ENCODE measurements around the gene CHKA.

CHKA gene

DNA sequence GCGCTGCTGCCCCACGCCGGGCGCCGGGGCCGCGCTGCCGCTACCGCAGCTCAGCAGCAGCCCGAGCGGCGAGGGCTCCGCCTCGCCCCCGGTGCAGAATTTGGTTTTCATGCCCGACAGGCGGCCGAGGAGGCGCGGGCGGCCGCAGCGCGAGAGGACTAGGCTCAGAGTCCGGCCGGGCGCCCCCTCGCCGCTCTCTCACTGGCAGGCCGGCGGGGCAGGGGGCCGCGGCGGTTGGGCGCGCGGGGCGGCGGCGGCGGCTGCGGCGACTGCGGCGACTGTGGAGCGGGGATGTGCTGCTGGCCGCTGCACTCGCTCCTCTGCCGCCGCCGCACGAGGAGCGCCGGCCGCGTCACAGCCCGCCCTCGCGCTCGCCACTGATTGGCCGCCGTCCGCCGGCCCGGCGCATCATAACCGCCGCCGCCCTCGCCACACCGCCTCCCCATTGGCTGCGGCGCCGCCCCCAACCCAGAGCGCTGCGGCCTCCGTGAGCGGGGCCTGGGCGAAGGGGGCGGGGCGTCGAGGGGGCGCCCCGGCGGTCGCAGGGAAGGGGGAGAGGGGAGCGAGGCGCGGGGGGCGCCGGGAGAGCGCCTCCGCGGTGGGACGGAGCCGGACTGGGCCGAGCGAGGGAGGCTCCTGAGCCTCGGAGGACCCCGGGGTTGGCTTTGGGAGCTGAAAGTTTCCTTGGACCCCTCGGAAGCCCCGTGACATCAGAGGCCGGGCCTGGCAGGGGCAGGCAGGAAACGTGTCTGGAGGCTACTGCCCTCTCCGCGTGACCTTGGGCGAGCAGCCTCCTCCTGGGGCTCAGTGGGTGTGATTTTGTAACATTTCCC is at the start of gene CHKA:
Gene CHKA, minus strand, starts transcription at position 322 of the 833 bp plus-strand sequence. Its CDS starts 211 bp downstream, at position 111.
- peak; percentile 93 for DNase-seq

DNA sequence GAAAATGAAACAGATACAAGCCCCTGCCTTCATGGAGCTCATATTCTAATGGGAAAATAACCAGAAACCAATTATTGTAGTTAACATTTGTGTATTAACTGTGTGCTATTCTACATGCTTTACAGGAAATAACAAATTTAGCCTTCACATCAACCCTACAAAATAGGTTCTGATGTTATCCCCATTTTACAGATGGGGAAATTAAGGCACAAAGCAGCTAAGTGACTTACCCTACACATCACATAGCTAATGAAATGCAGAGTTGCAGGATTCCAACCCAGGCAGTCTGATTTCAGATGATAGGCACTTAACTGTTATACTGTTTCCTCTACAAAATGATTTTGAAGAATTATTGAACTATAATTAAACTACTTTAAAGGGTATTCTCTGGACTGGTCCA is 48.3 kb upstream of the CHKA start:
- no peak for DNase-seq

DNA sequence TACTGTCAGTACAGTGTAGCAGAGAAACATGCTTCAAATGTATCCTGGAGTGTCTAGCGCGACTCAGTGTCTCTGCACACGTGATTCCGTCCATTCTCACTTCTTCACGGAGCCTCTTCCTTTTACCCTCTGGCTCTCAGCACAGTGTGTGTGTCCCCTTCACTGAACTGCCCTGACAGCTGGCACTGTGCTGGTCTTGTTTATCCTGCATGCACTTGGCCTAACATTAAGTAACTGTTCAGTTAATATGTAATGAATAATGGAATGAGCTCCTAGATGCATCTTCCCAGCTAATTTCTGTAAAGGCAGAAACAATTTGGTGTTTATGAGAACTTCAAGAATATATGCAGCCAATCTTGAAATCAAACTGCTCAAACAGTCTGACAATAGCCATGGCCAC is 47.5 kb upstream of the CHKA start:
- no peak for DNase-seq

DNA sequence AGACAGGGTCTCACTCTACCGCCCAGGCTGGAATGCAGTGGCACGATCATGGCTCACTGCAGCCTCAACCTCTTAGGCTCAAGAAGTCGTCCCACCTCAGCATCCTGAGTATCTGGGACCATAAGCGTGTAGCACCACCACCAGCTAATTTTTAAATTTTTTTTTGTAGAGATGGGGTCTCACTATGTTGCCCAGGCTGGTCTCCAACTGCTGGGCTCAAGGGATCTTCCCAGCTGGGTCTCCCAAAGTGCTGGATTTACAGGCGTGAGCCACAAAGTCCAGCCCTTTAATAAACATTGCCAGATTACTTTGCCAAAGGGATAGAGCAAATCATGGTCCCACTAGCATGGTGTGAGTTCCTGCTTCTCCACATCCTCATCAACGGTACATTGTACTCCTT is 46.3 kb upstream of the CHKA start:
- no peak for DNase-seq

DNA sequence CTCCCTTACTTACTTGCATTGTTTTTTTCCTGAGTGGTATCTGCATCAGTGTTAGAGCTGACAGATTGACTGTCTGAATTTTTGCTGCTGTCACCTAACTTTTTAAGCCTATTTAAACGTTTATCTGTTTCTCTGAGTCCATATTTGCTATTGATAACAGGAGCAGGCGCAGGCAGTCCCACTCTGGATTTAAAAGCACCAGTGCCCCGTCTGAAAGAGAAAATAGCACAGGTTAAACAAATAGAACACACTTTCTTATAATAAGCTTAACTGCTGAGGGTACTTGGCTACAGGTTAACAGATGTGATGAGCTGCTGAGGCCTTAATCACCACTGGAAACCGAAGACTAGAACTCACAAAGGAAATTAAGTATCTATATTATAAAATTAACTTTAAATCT is 45.8 kb upstream of the CHKA start:
- no peak for DNase-seq

DNA sequence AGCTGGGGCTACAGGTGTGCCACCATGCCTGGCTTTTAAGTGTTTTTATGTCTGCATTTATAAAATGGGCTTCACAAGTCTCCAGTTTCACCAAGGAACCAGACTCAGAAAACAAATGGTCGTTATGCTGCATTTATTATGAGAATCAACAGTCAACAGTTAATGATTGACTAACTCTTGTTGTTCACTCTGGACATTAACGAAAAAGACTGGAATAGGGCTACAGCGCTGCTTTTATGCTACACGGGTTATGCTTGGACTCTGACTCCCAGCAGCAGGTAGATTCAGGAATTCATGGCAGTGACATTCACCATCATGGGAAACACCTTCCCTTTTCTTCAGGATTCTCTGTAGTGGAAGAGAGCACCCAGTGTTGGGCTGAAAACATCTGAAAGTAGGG is 44.4 kb upstream of the CHKA start:
- DNase-seq = no peak

DNA sequence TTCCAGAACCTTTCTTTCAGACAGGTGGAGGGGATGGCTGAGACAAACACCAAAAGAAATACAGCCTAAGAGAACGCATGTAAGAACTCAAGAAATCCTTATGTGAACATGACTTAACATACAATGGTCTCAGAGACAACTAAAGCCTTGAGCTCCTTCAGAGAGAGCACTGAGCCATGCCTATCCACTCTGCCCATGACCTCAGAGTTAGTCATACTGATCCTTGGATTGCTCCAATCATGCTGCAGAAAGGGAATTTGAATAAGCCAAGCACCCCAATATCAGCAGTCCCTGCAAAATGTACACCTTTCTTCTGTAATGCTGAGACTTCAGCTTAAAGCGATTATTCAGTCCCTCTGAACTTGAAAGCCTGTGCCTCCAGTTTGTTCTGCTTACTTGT is 43.2 kb upstream of the CHKA start:
- no peak for DNase-seq

DNA sequence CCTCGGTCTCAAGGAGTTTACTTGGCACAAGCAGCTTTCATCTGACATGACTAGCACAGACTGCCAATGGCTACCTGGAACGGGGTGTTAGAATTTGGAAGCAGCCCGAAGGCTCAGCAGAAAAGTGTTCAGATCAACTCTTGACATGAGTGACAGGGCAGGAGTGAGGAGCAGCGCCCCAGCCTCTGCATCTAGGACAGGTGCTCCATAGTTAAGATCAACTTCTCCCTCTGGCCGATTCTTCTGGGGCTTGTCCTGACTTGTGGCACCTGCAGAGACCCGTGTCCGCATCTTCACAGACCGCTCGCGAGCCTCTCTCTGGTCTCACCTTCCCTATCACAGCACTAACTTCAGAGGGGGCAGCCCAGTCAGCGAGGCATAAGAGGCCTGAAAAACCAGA is 42.5 kb upstream of the CHKA start:
- no peak for DNase-seq

DNA sequence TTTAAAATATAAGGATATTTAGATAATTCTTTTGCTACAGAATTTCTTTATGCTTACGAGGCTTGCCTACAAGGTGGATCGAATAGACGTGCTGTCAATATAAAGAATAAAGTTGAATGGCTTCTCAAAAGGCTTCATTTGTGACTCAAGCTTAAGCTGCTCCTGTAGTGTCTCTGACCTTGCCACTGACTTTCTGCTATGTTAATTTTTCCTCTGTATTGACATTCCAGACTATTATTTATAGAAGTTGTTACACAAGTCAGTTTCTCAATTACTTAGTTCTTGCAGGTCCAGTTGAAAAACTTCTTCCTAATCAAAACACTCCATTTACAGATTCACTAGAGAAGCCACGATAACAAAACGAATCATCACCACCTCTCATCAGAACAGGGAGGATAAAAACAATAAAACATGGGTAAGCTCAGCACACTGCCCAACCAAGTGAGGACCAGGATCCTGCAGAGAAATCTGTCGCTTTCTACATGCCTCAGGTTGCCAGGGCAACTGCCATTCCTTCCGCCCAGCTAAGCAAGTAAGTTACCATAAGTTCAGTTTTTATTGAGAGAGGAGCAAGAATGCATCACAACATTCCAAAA is 39.0 kb upstream of the CHKA start:
- DNase-seq = no peak

DNA sequence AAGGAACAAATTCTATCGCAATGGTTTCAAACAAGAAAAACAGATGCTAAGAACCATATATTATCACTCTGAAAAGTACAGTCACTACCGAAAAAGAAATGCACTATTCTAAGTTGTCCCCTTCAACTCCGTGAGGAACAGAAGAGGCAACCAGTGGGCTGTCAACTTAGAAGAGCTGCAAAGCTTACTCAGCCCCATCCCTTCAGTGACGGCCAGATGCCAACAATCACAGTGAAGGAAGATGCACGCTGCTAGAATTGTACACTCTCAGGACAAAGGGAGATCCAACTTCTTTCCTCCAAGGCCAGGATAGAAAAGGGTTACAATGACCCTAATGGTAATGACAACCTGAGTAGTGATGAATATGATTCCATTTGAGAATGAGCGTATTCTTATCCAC is 38.5 kb upstream of the CHKA start:
- DNase-seq = no peak

DNA sequence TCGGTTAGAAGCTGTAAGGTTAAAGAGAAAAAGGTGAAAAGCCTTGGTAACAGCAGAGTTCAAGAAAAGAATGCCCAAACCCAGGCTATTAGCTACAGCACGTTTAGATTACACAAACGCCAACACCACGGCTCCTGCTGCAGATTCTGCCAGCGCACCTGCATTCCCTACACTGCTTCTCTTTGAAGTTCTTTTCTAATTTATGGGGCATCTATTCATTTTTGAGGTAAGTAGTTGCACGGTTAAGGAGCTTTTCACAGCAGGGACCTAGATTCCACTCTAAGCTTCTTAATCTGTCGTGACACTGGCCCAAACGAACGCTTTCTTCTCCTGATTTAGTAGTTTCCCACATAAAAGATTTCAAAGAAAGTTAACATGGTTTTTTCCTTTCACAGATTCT is 38.0 kb upstream of the CHKA start:
- no peak for DNase-seq

DNA sequence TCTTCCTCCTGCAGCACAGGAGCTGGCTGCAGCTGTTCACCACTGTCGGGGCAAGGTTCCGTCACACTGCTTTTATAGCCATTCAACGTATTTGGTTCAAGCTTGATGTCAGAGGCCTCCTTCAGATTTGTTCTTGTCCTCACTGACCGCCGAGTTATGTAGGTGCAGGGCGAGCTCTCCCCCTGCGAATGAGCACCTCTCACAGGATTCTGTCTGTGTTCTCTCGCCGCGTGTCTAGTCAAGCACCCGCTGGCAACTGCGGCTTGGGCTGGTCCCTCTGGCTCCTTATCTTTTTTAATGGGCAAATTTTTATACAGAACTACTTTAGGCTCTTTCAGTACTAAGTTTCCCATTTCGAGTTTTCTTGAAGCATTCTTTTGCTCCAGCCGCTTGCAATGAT is 37.4 kb upstream of the CHKA start:
- DNase-seq = no peak

DNA sequence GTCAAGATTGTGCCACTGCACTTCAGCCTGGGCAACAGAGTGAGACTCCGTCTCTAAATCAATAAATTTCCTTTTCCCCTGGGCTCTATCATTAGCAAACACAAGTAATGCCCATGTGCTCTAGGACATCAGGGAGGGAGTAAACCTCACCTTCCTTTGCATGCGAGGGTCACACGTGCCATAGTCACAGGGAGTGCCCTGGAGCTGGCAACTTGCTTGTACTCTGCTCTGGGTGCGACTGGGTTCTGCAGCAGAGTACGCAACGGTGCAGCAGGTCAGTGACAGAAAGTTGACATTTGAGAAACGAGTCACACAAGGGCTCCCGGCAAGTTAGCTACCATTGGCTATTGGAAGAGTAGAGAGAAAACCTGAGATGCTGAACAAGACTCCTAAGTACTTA is 32.6 kb upstream of the CHKA start:
- DNase-seq = no peak

DNA sequence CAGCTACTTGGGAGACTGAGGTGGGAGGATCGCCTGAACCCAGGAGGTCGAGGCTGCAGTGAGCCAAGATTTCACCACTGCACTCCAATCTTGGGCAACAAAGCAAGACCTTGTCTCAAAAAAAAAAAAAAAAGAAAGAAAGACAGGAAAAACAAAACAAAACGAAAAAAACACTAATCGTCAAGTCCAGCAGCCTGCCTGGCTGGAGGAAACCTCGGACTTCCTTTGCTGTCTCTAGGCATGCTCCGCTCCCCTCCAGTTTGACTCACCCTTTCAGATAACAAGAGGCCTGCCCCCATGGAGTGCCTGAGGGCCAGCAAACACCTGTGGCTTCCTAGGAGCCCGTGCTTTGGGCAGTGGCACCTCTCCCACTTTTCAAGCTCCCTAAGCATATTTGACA is 28.8 kb upstream of the CHKA start:
- DNase-seq = no peak

DNA sequence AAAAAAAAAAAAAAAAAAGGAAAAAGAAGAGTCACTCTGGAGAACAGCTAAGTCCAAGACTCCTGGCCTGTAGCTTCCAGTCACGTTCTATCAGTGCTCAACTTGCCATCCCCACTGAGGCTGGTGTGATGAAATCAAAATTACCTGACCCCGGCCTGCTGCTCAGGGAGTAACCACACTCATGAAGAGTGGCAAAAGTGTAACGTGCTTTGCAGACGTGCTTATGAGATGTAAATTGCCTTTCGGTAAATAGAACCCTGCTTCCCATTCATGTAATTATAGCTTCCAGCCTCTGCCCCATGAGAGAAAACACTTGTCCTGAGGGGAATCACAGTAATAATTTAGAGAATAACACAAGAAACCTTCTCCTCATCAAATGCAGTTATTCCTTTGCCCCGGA is 28.2 kb upstream of the CHKA start:
- no peak for DNase-seq

DNA sequence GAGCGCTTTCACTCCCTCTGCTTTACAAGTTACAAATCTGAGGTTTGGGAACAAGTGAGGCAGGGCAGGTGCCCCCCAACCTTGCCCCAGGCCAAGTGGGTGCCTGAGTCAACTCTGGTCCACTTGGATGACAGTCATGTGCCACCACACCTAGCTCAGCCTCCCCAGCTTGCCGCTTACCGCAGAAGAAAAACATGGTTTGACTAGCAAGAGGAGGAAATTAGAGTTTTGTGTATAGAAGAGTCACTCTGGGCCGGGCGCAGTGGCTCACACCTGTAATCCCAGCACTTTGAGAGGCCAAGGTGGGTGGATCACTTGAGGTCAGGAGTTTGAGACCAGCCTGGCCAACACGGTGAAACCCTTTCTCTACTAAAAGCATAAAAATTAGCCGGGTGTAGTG is 27.7 kb upstream of the CHKA start:
- no peak for DNase-seq

DNA sequence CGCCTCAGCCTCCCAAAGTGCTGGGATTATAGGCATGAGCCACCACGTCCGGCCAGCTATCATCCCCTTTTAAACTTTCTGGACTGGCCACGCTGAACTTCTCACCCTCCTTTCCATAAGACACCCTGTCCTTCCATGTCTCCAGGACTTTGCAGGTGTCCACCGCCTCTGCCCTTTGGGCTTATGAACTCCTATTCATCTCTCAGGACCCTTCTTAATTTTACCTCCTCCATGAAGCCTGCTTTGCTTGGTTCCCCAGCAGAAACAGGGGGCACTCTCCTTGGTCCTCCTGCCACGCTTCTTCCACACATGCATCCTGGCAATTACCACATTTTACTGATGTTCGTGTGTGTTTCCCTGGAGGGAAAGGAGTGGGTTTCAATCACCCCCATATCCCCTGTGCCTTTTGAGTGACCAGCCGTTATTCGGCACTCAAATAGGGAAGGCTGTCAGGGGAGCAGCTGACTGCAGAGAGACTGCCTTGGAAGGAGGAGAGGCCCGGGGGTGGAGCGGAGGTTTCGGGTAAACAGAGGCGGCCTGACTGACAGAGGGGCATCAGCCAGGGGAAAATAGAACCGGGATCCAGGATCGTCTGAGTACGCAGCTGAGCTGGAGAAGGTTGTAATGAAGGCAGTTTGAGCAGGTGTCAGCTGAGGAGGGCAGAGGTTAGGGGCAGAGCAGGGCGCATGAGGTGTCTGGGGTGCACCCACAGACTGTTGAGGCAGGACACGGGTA is 27.1 kb upstream of the CHKA start:
- DNase-seq = no peak

DNA sequence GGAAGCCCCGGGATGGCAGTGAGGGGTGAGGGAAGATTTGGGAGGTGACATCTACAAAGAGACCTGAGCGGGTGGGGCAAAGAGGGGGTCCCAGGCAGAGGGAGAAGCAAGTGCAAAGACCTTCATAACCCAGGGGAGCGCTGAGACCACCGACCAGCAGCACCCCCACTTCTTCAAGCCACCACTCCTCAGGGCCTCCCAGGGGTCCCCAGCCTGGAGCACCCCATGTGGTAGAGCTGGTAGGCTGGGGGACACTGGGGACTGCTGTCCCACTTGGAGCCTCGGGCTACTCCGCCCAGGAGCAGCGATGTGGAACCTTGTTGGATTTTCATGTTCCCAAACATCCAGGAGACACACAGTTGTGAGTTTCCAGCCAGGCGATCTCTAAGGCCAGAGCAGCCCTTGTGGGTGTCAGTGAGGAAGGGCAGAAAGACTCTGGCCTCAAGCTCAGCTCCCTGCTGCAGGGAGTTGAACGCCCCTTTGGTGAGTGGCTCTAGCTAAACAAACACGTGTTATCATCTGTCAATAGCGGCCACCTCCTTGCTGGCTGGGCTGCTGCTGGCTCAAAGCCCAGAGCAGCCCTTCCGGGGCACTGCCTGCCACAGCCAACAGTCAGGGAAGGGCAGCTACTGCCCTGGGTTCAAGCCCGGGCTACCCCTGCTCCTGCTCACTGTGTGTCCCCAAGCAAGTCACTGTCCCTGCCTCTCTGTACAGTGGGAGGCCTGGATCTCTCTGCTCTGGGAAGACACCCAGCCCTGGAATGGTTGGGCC is 25.7 kb upstream of the CHKA start:
- DNase-seq = no peak

DNA sequence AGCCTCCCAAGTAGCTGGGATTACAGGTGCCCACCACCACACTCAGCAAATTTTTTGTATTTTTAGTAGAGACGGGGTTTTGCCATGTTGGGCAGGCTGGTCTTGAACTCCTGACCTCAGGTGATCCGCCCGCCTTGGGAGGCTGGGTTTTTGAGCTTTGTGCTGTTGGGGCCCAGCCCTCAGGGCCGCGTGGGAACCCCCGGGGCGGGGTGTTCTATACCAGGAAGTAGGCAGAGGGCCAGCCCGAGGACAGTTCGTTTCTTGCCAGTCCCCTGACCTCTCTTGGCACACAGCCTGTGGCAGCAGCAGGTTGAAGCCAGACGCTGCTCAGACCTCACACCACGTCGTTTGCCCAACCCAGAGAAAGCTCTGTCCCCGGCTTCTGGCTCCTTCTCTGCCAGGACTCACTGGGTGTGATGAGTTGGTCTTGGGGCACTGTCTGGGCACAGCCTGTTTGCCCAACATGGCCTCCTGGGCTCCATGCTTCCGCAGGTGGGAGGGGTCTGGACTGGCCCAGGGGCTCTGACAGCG is 24.9 kb upstream of the CHKA start:
- no peak for DNase-seq

DNA sequence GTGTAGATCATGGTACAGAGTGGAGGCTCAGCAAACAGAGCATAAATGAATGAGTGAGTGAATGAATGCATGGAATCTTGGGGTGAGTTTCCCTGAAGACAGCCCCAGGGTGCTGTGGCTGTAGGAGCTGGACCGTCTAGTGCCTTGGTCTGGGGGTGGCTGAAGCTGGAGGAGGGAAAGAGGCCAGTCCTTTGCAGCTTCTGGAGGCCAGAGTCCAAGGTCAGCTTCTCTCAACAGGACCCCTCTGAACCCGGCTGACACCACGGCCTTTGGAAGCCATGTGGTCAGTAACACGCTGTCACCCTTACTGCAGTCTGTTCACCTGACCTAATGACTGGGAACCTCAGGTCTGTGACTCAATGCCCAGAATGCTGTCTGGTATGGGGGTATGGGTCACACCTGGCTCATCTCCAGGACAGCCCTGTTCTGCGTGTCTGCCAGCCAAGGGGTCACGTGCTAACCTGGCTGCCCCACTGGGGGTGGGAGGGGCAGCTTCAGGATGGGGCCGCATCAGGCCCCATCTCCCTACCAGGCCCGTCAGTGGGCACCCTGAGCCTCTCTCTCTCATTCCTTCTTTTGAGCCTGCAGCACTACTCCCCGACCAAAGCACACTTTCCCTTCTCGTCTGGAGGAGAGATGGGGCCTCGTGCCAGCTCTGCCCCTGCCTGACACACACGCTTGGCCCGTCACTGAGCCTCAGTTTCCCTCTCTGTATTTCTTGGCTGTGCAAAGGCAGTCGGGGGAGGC is 24.1 kb upstream of the CHKA start:
- no peak for DNase-seq

DNA sequence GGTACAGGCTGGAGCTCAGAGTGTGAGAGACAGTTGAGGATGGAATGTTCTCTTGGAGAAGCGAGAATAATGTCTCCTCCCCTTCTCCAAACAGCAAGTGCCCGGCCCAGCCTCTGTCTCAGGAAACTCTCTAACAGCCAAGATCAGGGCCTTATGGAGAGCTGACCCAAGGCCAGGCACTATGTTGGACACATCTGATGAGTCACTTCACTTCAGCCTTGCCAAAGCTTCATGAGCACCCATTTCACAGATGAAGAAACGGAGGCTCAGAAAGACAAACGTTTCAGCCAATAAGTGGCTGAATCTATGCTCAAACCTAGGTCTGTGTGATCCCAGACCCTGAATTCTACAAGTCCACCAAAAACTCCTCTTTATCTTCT is 22.1 kb upstream of the CHKA start:
- no peak for DNase-seq
